ENCODE measurements around the gene SLC9A5. TPM values are rescaled to one million over a fixed set of nuclear protein-coding genes. Genes with fewer than 3 reads are reported as not detected.

SLC9A5 gene
- total and polyA plus RNA-seq, 2 donors (not counting 3 experiments of a cell fraction or from before 2014, with no cell fraction given): 2.7 to 2.8 TPM

- TF ChIP-seq POLR2A (IDR thresholded peaks at IDR 0.05; ENCODE audit: low read depth, low read length): no peak
- TF ChIP-seq, protein P1, sequence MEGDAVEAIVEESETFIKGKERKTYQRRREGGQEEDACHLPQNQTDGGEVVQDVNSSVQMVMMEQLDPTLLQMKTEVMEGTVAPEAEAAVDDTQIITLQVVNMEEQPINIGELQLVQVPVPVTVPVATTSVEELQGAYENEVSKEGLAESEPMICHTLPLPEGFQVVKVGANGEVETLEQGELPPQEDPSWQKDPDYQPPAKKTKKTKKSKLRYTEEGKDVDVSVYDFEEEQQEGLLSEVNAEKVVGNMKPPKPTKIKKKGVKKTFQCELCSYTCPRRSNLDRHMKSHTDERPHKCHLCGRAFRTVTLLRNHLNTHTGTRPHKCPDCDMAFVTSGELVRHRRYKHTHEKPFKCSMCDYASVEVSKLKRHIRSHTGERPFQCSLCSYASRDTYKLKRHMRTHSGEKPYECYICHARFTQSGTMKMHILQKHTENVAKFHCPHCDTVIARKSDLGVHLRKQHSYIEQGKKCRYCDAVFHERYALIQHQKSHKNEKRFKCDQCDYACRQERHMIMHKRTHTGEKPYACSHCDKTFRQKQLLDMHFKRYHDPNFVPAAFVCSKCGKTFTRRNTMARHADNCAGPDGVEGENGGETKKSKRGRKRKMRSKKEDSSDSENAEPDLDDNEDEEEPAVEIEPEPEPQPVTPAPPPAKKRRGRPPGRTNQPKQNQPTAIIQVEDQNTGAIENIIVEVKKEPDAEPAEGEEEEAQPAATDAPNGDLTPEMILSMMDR (IDR thresholded peaks at IDR 0.05; ENCODE audit: extremely low read depth in 1 of 2, insufficient read depth in 1 of 2, low read depth in 1 of 2, low read length in 2 of 2): no peak
- TF ChIP-seq JUN (IDR thresholded peaks at IDR 0.05; ENCODE audit: borderline replicate concordance, insufficient read depth, insufficient read length, low read depth): no peak
- no peak for TF ChIP-seq FOS (IDR thresholded peaks at IDR 0.05; ENCODE audit: borderline replicate concordance, insufficient read depth, low read length)
- TF ChIP-seq POLR2AphosphoS5 (IDR thresholded peaks at IDR 0.05; ENCODE audit: insufficient read depth, low read depth, low read length): no peak
- TF ChIP-seq, protein P2, sequence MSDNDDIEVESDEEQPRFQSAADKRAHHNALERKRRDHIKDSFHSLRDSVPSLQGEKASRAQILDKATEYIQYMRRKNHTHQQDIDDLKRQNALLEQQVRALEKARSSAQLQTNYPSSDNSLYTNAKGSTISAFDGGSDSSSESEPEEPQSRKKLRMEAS (IDR thresholded peaks at IDR 0.05; ENCODE audit: insufficient read depth, insufficient read length): no peak
- no peak for TF ChIP-seq GATA2 (IDR thresholded peaks at IDR 0.05; ENCODE audit: insufficient read depth, insufficient read length, low read depth, low read length)
- TF ChIP-seq EZH2 (IDR thresholded peaks at IDR 0.05; ENCODE audit: borderline replicate concordance, low read depth, low read length, severe bottlenecking): no peak
- no peak overlapping the region for H3K27ac ChIP-seq (ENCODE audit: insufficient read depth, low read depth, low read length)
- intact Hi-C loops (cut with micrococcal nuclease) (no loop called here), dilution Hi-C loops (cut with MboI; ENCODE audit: extremely low pct_ligation_motif_present, low sequenced_read_pairs) (no loop called here)
- FAIRE-seq (no peak), DNase-seq (ENCODE audit: low read depth, low spot score) (no peak)
- no peak overlapping the region for H3K4me3 ChIP-seq (replicated peaks in 1 of 3; ENCODE audit: insufficient read depth in 1 of 3, low read depth in 1 of 3, low read length in 3 of 3)
- no peak overlapping the region for H3K4me2 ChIP-seq (ENCODE audit: insufficient read depth, low read length)
- H3K27me3 ChIP-seq (ENCODE audit: control insufficient read depth in 2 of 2, insufficient read depth in 2 of 2, low read length in 2 of 2): no peaks in the 10 kb centered on the region
- H3K36me3 ChIP-seq (ENCODE audit: control insufficient read depth in 2 of 2, extremely low read depth in 1 of 2, insufficient read depth in 2 of 2, low read length in 2 of 2): no peaks in the 10 kb centered on the region
- H4K20me1 ChIP-seq (replicated peaks; ENCODE audit: control insufficient read depth, extremely low read depth, insufficient read depth, low read length): no peaks in the 10 kb centered on the region
- no peaks in the 10 kb centered on the region for H3K9me3 ChIP-seq (replicated peaks; ENCODE audit: control insufficient read depth, insufficient read depth, low read length)
- no peaks in the 10 kb centered on the region for H3K4me1 ChIP-seq (ENCODE audit: control insufficient read depth, extremely low read depth, insufficient read depth, low read length)
- no peak overlapping the region for H2AFZ ChIP-seq (ENCODE audit: low read depth, low read length)
- BruUV-seq (replicated peaks): no TSS peak
- no peaks in the 10 kb centered on the region for H3K9me1 ChIP-seq (replicated peaks; ENCODE audit: control insufficient read depth, extremely low read depth, insufficient read depth, low read length)
- H3K79me2 ChIP-seq (ENCODE audit: control insufficient read depth, insufficient read depth, low read length): no peaks in the 10 kb centered on the region
- ChIA-PET CTCF (interaction anchor here (2.1 kb wide), 1 partner anchor 98 kb away, joined by 6 read pairs; no protein-coding TSS in a partner anchor), POLR2A (no interaction called here)
- no peak overlapping the region for H3K9ac ChIP-seq (replicated peaks; ENCODE audit: extremely low read depth, insufficient read depth, low read length)
Measured at GRCh38 chr16:67301080-67301782, 52.5 kb downstream of the SLC9A5 start.

Measured in endothelial cell of umbilical vein (primary cell).